A549 (cell line): ENCODE data around the gene FRYL. TPM values are rescaled to one million over a fixed set of nuclear protein-coding genes. Genes with fewer than 3 reads are reported as not detected.
A peak's percentile ranks its signal among the peaks of the same experiment; 100 is the strongest.

Source experiments
- ATAC-seq, 2 experiments: fragments of 200-7000 bp in 1 of 2; fragments of >200 bp in 1 of 2; cut with Nextera tagmentation in 1 of 2; cut with Tn5 transposase in 1 of 2; 3 replicates each; pipeline versions ENCODE4 v1.8.0 to v1.9.1; 2018 to 2020; ENCODE audit warnings: mild to moderate bottlenecking in 1 of 2, moderate library complexity in 1 of 2
- CTCF ChIA-PET: fragments of 300-600 bp; sonication (Branson Sonifier 250); formaldehyde crosslinking; extraction: SDS; loops from one replicate; lab custom pipeline; 2021; ENCODE audit warnings: antibody characterized with exemption, inconsistent platforms; lab: Yijun Ruan, JAX
- POLR2A ChIA-PET: fragments of 350-600 bp; formaldehyde crosslinking; extraction: SDS; loops from one replicate; lab custom pipeline; 2021; ENCODE audit warnings: antibody characterized with exemption, inconsistent platforms; lab: Yijun Ruan, JAX
- DNase-seq, 2 experiments: peaks; one replicate each; pipeline versions ENCODE4 v3.0.0 to v3.0.0-alpha.2; 2011 to 2016; ENCODE audit warnings: low read depth in 1 of 2, low spot score in 1 of 2
- FAIRE-seq: peaks from 2 replicates; lab custom pipeline; 2011; peaks lifted over from hg19 to GRCh38; lab: Jason Lieb, UNC
- H3K27ac ChIP-seq, 2 experiments: fragments of >200 bp; sonication (Bioruptor Twin); formaldehyde crosslinking; 3 replicates each; pipeline ENCODE4 v1.5.1; 2016 to 2017
- H3K4me1 ChIP-seq: fragments of >200 bp; sonication (Bioruptor Twin); formaldehyde crosslinking; 3 replicates; pipeline ENCODE4 v1.6.1; 2016
- H3K4me2 ChIP-seq: fragments of >200 bp; sonication (Bioruptor Twin); formaldehyde crosslinking; 3 replicates; pipeline ENCODE4 v1.6.1; 2016
- H3K4me3 ChIP-seq: fragments of >200 bp; sonication (Bioruptor Twin); formaldehyde crosslinking; 3 replicates; pipeline ENCODE4 v1.5.1; 2016
- H3K9me3 ChIP-seq: fragments of >200 bp; sonication (Bioruptor Twin); formaldehyde crosslinking; 3 replicates; pipeline ENCODE4 v1.6.1; 2016
- BCL3 ChIP-seq: fragments of >200 bp; sonication (Bioruptor Twin); formaldehyde crosslinking; IDR thresholded peaks from 3 replicates; pipeline ENCODE4 v1.6.1; 2016
- EHF ChIP-seq: fragments of 250-450 bp; sonication (Bioruptor Pico); IDR thresholded peaks from 2 replicates; pipeline ENCODE4 v1.5.0; 2020; ENCODE audit warnings: mild to moderate bottlenecking
- EHMT2 ChIP-seq: fragments of 200-600 bp; sonication (generic); IDR thresholded peaks from 2 replicates; pipeline ENCODE4 v1.6.1; 2016; ENCODE audit warnings: antibody characterized with exemption, low read depth, mild to moderate bottlenecking, moderate library complexity
- FOSB ChIP-seq: fragments of 250-450 bp; sonication (Bioruptor Pico); IDR thresholded peaks from 2 replicates; pipeline ENCODE4 v1.5.0; 2020; ENCODE audit warnings: mild to moderate bottlenecking, moderate library complexity
- FOSL2 ChIP-seq, 2 experiments: fragments of 450-650 bp in 1 of 2; fragments of >200 bp in 1 of 2; sonication (Bioruptor Twin) in 1 of 2; formaldehyde crosslinking; IDR thresholded peaks; 2 replicates each; pipeline versions ENCODE4 v1.5.0 to v1.6.1; 2016 to 2020; ENCODE audit warnings: mild to moderate bottlenecking in 1 of 2, moderate library complexity in 1 of 2
- GATA3 ChIP-seq: IDR thresholded peaks from 2 replicates; pipeline ENCODE4 v1.6.1; 2012; ENCODE audit warnings: borderline replicate concordance
- HEYL ChIP-seq: fragments of 250-450 bp; sonication (Bioruptor Pico); IDR thresholded peaks from 2 replicates; pipeline ENCODE4 v1.8.0; 2021; ENCODE audit warnings: mild to moderate bottlenecking, moderate library complexity
- HOXA7 ChIP-seq: fragments of 250-450 bp; sonication (Bioruptor Pico); IDR thresholded peaks from 2 replicates; pipeline ENCODE4 v1.5.0; 2020; ENCODE audit warnings: mild to moderate bottlenecking, moderate library complexity
- HOXB13 ChIP-seq: fragments of 250-450 bp; sonication (Bioruptor Pico); IDR thresholded peaks from 2 replicates; pipeline ENCODE4 v1.5.0; 2020; ENCODE audit warnings: low read depth, mild to moderate bottlenecking, moderate library complexity
- HOXB5 ChIP-seq: fragments of 250-450 bp; sonication (Bioruptor Pico); IDR thresholded peaks from 2 replicates; pipeline ENCODE4 v1.5.0; 2020; ENCODE audit warnings: mild to moderate bottlenecking, moderate library complexity
- JUNB ChIP-seq: fragments of >200 bp; sonication (Bioruptor Twin); formaldehyde crosslinking; IDR thresholded peaks from 2 replicates; pipeline ENCODE4 v1.6.1; 2016
- KDM1A ChIP-seq: fragments of 200-600 bp; sonication (generic); IDR thresholded peaks from 2 replicates; pipeline ENCODE4 v1.6.1; 2016; ENCODE audit warnings: low read depth, mild to moderate bottlenecking
- KDM5A ChIP-seq: fragments of 200-600 bp; sonication (generic); IDR thresholded peaks from 2 replicates; pipeline ENCODE4 v1.6.1; 2016; ENCODE audit warnings: antibody characterized with exemption, mild to moderate bottlenecking
- MAFK ChIP-seq: fragments of 450-650 bp; IDR thresholded peaks from 2 replicates; pipeline ENCODE4 v1.6.1; 2014; ENCODE audit not compliant: partially characterized antibody
- MYC ChIP-seq: IDR thresholded peaks from 2 replicates; pipeline ENCODE4 v1.6.1; 2012; ENCODE audit warnings: mild to moderate bottlenecking, inconsistent platforms, low read length, improper control_type of control experiment, borderline replicate concordance
- NFE2L2 ChIP-seq: fragments of 150-350 bp; conservative IDR thresholded peaks from 2 replicates; pipeline ENCODE4 v1.6.1; 2014; ENCODE audit warnings: low read length
- NPAS2 ChIP-seq: fragments of 250-450 bp; sonication (Bioruptor Pico); IDR thresholded peaks from 2 replicates; pipeline ENCODE4 v1.8.0; 2022; ENCODE audit warnings: mild to moderate bottlenecking, moderate library complexity, borderline replicate concordance
- NR3C1 ChIP-seq: fragments of >200 bp; sonication (Bioruptor Twin); formaldehyde crosslinking; IDR thresholded peaks from 3 replicates; pipeline ENCODE4 v1.6.1; 2017
- PHF8 ChIP-seq: fragments of 200-600 bp; sonication (generic); IDR thresholded peaks from 2 replicates; pipeline ENCODE4 v1.6.1; 2016; ENCODE audit warnings: low read depth, mild to moderate bottlenecking, antibody characterized with exemption, moderate library complexity, borderline replicate concordance
- POLR2AphosphoS2 ChIP-seq: conservative IDR thresholded peaks from 2 replicates; pipeline ENCODE4 v1.6.1; 2012; ENCODE audit warnings: low read length, improper control_type of control experiment, inconsistent platforms
- REST ChIP-seq: fragments of 200-600 bp; sonication (generic); IDR thresholded peaks from 2 replicates; pipeline ENCODE4 v1.6.1; 2016; ENCODE audit warnings: antibody characterized with exemption, mild to moderate bottlenecking, moderate library complexity
- RFX5 ChIP-seq: fragments of 450-650 bp; IDR thresholded peaks from 2 replicates; pipeline ENCODE4 v1.7.1; 2014; ENCODE audit warnings: antibody characterized with exemption, mild to moderate bottlenecking, moderate library complexity
- SREBF2 ChIP-seq: fragments of 450-650 bp; IDR thresholded peaks from 2 replicates; pipeline ENCODE4 v1.6.1; 2014; ENCODE audit warnings: mild to moderate bottlenecking, moderate library complexity
- TFCP2L1 ChIP-seq: fragments of 250-450 bp; sonication (Bioruptor Pico); IDR thresholded peaks from 2 replicates; pipeline ENCODE4 v1.5.0; 2021; ENCODE audit warnings: mild to moderate bottlenecking
- TP53 ChIP-seq: fragments of 250-450 bp; sonication (Bioruptor Pico); IDR thresholded peaks from 2 replicates; pipeline ENCODE4 v1.5.0; 2021; ENCODE audit warnings: mild to moderate bottlenecking, moderate library complexity
- ZFP36 ChIP-seq: fragments of 450-650 bp; IDR thresholded peaks from 2 replicates; pipeline ENCODE4 v1.6.1; 2014; ENCODE audit warnings: borderline replicate concordance; ENCODE audit not compliant: partially characterized antibody
- ZNF302 ChIP-seq: fragments of 250-450 bp; sonication (Bioruptor Pico); IDR thresholded peaks from 2 replicates; pipeline ENCODE4 v1.9.0; 2021; ENCODE audit warnings: inconsistent platforms, mild to moderate bottlenecking, moderate library complexity
- WGBS: methylation state at CpG from one replicate; pipeline ENCODE4 v1.1.6; 2017; ENCODE audit errors: missing lambda C conversion rate; 5-methylcytosine and 5-hydroxymethylcytosine counted together
- polyA plus RNA-seq, 4 experiments: library from polyadenylated mRNA; depleted of rRNA in 3 of 4; stranded (reverse); fragments of >200 nt; fragmentation: RNase III in 1 of 4; extraction: RNeasy Plus Mini Kit Qiagen cat#74134 plus additional on column Dnase treatment in 1 of 4; gene quantifications; 2 replicates in 3 of 4; 3 replicates in 1 of 4; pipeline ENCODE4 v1.2.3, GENCODE V29; 2011 to 2017
- TF ChIP-seq, protein P1 (sequence below): fragments of 450-650 bp; IDR thresholded peaks from 2 replicates; pipeline ENCODE4 v1.6.1; 2014; ENCODE audit warnings: antibody characterized with exemption
- TF ChIP-seq, protein P2 (sequence below): fragments of 150-350 bp; IDR thresholded peaks from 2 replicates; pipeline ENCODE4 v1.6.1; 2014; ENCODE audit warnings: low read depth, mild to moderate bottlenecking, low read length

Gene FRYL
- polyA plus RNA-seq, 2 of the 4 experiments (the other 2 are of a cell fraction): 7.1 to 21.1 TPM

GRCh38 chr4:48692044-48692443 lies 88.0 kb downstream of the FRYL start (continued):
- TF ChIP-seq, protein P1, sequence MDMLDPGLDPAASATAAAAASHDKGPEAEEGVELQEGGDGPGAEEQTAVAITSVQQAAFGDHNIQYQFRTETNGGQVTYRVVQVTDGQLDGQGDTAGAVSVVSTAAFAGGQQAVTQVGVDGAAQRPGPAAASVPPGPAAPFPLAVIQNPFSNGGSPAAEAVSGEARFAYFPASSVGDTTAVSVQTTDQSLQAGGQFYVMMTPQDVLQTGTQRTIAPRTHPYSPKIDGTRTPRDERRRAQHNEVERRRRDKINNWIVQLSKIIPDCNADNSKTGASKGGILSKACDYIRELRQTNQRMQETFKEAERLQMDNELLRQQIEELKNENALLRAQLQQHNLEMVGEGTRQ: no peak
- no peak for TF ChIP-seq HOXA7 (CRISPR knock-in tag)
- TF ChIP-seq MYC: no peak
- no peak for TF ChIP-seq NR3C1

DNA sequence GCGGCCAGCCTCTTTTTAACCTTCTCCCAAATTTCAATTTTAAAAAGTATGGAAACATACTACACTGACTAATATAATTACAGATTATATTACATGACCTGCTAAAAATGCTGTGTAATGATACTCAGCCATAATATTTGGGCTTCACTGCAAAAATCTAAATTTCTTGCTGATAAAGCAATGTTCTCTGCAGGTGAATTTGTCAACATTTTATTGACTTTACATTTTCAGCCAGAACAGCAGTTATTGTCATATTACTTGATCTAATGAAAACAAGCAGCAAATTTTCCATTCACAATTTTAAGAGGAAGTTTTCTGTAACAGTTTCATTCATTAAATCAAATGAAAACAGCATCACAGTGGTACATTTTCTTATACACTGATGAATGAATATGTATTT lies 91.1 kb downstream of the FRYL start:
- WGBS: 100% methylated on average over 1 of the region's 1 CpG
- Histone ChIP-seq H3K9me3 (no peaks in the 10 kb centered on the region), H3K4me3 (no peak overlapping the region), H3K27ac (no peak overlapping the region), H3K4me2 (no peak overlapping the region), H3K4me1 (peaks cover 14% of the 10 kb centered on the region; the same call in 2 of the 3 replicates)
- no peak for TF ChIP-seq ZNF302 (CRISPR knock-in tag)
- no peak for TF ChIP-seq HEYL (CRISPR knock-in tag)
- no peak for TF ChIP-seq POLR2AphosphoS2
- no peak for TF ChIP-seq FOSL2 (IDR thresholded peaks at IDR 0.05)
- no peak for TF ChIP-seq FOSL2 (CRISPR knock-in tag; IDR thresholded peaks at IDR 0.05)
- TF ChIP-seq HOXB13: no peak
- TF ChIP-seq SREBF2: no peak
- no peak for TF ChIP-seq NPAS2 (CRISPR knock-in tag)
- peak; percentile 32 for TF ChIP-seq MAFK
- no peak for TF ChIP-seq REST
- no peak for FAIRE-seq
- ChIA-PET POLR2A (no interaction called here), CTCF (interaction anchor here (1.0 kb wide), 1 partner anchor 10 kb away, joined by 3 read pairs; no protein-coding TSS in a partner anchor)
- no peak for DNase-seq
- ATAC-seq: no peak

- 78% methylated on average over 9 of the region's 10 CpGs for WGBS
- TF ChIP-seq EHF (CRISPR knock-in tag) (no peak), KDM1A (no peak), BCL3 (no peak), JUNB (no peak), PHF8 (no peak), KDM5A (no peak), TFCP2L1 (CRISPR knock-in tag) (no peak), EHMT2 (no peak), HOXB5 (CRISPR knock-in tag) (no peak), GATA3 (no peak), NFE2L2 (no peak), FOSB (no peak), ZFP36 (no peak), RFX5 (no peak), NPAS2 (CRISPR knock-in tag) (no peak), HEYL (CRISPR knock-in tag) (no peak), TP53 (CRISPR knock-in tag) (no peak)
- TF ChIP-seq, protein P2, sequence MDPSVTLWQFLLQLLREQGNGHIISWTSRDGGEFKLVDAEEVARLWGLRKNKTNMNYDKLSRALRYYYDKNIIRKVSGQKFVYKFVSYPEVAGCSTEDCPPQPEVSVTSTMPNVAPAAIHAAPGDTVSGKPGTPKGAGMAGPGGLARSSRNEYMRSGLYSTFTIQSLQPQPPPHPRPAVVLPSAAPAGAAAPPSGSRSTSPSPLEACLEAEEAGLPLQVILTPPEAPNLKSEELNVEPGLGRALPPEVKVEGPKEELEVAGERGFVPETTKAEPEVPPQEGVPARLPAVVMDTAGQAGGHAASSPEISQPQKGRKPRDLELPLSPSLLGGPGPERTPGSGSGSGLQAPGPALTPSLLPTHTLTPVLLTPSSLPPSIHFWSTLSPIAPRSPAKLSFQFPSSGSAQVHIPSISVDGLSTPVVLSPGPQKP: no peak
- Histone ChIP-seq H3K4me3 (no peak overlapping the region), H3K4me1 (peaks cover 14% of the 10 kb centered on the region; the same call in 2 of the 3 replicates), H3K27ac (no peak overlapping the region), H3K9me3 (no peaks in the 10 kb centered on the region), H3K4me2 (no peak overlapping the region)
- FAIRE-seq (no peak), ATAC-seq (no peak), DNase-seq (no peak)
- POLR2A ChIA-PET: no interaction called here
- CTCF ChIA-PET: no interaction called here
Observed at GRCh38 chr4:48687313-48688051, 92.6 kb downstream of the FRYL start.
